ENCODE data around the gene CHRM3. TPM values are rescaled to one million over a fixed set of nuclear protein-coding genes. Genes with fewer than 3 reads are reported as not detected.

Gene CHRM3
- total RNA-seq, 4 donors from 2014 or later, result 48.8 to 177 (median 116) TPM

DNA sequence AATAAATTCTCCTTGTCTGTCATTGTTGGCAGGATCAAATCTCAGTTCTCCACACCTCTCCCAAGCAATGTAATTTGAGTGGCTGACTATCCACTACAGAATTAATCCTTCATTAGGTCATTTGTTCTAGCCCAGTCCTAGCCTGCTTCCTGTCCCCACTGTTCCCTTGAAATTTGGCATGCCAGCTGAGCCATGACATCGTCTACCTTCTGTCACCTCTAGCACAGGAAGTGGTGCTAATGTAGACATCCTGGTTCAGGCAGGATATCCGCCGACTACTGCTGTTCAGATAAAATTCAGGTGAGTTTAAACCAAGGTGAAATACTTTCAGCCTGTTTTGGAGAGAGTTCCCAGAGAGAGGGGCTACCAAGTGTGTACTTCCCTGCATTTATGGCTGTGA lies 5.9 kb downstream of the CHRM3 start:
- no peak for TF ChIP-seq POLR2AphosphoS5 (IDR thresholded peaks at IDR 0.05)
- TF ChIP-seq EP300 (IDR thresholded peaks at IDR 0.05), result no peak
- TF ChIP-seq, protein P1, sequence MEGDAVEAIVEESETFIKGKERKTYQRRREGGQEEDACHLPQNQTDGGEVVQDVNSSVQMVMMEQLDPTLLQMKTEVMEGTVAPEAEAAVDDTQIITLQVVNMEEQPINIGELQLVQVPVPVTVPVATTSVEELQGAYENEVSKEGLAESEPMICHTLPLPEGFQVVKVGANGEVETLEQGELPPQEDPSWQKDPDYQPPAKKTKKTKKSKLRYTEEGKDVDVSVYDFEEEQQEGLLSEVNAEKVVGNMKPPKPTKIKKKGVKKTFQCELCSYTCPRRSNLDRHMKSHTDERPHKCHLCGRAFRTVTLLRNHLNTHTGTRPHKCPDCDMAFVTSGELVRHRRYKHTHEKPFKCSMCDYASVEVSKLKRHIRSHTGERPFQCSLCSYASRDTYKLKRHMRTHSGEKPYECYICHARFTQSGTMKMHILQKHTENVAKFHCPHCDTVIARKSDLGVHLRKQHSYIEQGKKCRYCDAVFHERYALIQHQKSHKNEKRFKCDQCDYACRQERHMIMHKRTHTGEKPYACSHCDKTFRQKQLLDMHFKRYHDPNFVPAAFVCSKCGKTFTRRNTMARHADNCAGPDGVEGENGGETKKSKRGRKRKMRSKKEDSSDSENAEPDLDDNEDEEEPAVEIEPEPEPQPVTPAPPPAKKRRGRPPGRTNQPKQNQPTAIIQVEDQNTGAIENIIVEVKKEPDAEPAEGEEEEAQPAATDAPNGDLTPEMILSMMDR (IDR thresholded peaks at IDR 0.05), result no peak
- TF ChIP-seq POLR2A (IDR thresholded peaks at IDR 0.05), result no peak

DNA sequence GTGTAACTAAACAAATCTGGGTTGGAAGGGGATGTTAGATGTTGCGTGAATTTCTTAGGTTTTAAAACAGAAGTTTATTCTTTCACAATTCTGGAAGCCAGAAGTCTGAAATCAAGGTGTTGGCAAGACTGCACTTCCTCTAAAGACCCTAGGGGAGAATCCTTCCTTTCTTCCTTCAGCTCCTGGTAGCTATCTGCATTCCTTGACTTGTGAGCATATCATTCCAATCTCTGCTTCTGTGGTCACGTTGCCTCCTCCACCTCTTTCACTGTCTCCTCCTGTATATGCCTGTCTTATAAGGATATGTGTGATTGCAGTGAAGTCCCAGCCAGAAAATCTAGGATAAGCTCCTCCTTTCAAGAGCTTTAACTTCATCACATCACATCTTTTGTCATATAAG lies 7.7 kb downstream of the CHRM3 start:
- Histone ChIP-seq H3K4me3 (no peak overlapping the region), H3K27me3 (no peaks in the 10 kb centered on the region), H3K27ac (no peak overlapping the region), H3K9me3 (no peaks in the 10 kb centered on the region), H3K36me3 (no peaks in the 10 kb centered on the region), H3K4me1 (peaks cover 0 to 53% (median 8%) of the 10 kb centered on the region in 3 donors)
- TF ChIP-seq POLR2A (IDR thresholded peaks at IDR 0.05) (no peak), POLR2AphosphoS5 (IDR thresholded peaks at IDR 0.05) (no peak), EP300 (IDR thresholded peaks at IDR 0.05) (no peak)
- TF ChIP-seq, protein P1 (IDR thresholded peaks at IDR 0.05), result no peak
- WGBS, 2 donors (ENCODE audit: low coverage in 1 of 2), result 44 to 70% methylated on average over 2 of the region's 2 CpGs
- ATAC-seq, result no peak

More for the DNA sequence above, 5.9 kb downstream of the CHRM3 start:
- no peak overlapping the region for H3K4me3 ChIP-seq
- peaks cover 0 to 54% (median 8%) of the 10 kb centered on the region in 3 donors for H3K4me1 ChIP-seq
- H3K27ac ChIP-seq, result peak overlapping the region in 1 of 4 donors; percentile 5
- no peaks in the 10 kb centered on the region for H3K9me3 ChIP-seq
- WGBS, 2 donors (ENCODE audit: low coverage in 1 of 2), result 80% methylated on average over 1 of the region's 3 CpGs; no CpG with 5 or more reads in 1 of the 2 donors
- ATAC-seq, result no peak
- peaks cover 1% of the 10 kb centered on the region for H3K27me3 ChIP-seq
- H3K36me3 ChIP-seq, result no peaks in the 10 kb centered on the region

DNA sequence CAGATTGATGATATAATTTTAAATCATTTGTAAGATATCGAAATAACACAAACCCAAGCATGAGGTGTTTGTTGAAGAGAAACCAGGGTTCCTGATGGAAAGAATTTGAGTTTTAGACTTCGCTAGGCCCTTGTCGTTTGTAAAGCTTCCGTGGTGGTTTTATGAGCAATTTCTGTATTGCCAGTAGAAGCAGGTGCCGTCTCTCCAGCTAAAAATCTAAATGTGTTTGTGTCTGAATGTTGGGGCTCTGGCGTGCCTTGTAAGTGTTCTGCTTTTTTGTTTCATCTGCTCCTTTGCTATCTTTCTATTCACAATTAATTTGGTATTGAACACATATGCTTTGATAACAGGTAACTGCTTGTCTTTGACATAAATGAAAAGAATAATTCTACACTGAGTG lies 27.5 kb downstream of the CHRM3 start:
- H3K27me3 ChIP-seq, result no peaks in the 10 kb centered on the region
- no peak for ATAC-seq
- TF ChIP-seq, protein P1 (IDR thresholded peaks at IDR 0.05), result no peak
- no peak for TF ChIP-seq POLR2A (IDR thresholded peaks at IDR 0.05)
- no peaks in the 10 kb centered on the region for H3K9me3 ChIP-seq
- peak overlapping the region in 3 of 4 donors; percentile 49 to 69 (median 55) for H3K27ac ChIP-seq
- WGBS, 2 donors (ENCODE audit: low coverage in 1 of 2), result 17 to 27% methylated on average over 6 of the region's 6 CpGs
- H3K4me3 ChIP-seq, result no peak overlapping the region
- H3K4me1 ChIP-seq, result peaks cover 0 to 69% (median 0%) of the 10 kb centered on the region in 3 donors
- no peaks in the 10 kb centered on the region for H3K36me3 ChIP-seq

DNA sequence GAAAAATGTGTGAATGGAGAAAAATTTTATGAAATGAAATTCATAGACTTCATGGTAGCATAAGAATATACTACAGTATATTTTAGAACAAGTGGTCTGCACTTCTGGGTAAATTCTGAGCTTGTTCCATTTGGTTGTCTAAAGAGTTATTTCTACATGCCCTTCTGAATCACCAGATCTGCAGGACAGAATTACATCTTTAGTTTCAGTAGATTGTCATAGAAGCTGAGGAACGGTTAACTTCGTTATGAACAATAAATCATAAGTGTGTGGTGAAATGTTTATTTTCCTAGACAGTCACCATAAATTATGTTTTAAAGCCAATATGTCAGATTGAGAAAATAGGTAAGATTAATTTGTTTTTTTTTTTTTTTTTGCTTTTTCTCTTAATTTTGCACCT lies 30.9 kb downstream of the CHRM3 start:
- H3K4me1 ChIP-seq, result peaks cover 0 to 65% (median 4%) of the 10 kb centered on the region in 3 donors
- H3K9me3 ChIP-seq, result no peaks in the 10 kb centered on the region
- no peak overlapping the region for H3K4me3 ChIP-seq
- H3K27ac ChIP-seq, result peak overlapping the region in 2 of 4 donors; percentile 5 to 38
- no peak for ATAC-seq
- TF ChIP-seq POLR2AphosphoS5 (IDR thresholded peaks at IDR 0.05) (no peak), EP300 (IDR thresholded peaks at IDR 0.05) (no peak), POLR2A (IDR thresholded peaks at IDR 0.05) (no peak)
- TF ChIP-seq, protein P1 (IDR thresholded peaks at IDR 0.05), result no peak
- WGBS, 2 donors (ENCODE audit: low coverage in 1 of 2), result 35 to 41% methylated on average over 2 of the region's 2 CpGs
- no peaks in the 10 kb centered on the region for H3K27me3 ChIP-seq
- H3K36me3 ChIP-seq, result no peaks in the 10 kb centered on the region

DNA sequence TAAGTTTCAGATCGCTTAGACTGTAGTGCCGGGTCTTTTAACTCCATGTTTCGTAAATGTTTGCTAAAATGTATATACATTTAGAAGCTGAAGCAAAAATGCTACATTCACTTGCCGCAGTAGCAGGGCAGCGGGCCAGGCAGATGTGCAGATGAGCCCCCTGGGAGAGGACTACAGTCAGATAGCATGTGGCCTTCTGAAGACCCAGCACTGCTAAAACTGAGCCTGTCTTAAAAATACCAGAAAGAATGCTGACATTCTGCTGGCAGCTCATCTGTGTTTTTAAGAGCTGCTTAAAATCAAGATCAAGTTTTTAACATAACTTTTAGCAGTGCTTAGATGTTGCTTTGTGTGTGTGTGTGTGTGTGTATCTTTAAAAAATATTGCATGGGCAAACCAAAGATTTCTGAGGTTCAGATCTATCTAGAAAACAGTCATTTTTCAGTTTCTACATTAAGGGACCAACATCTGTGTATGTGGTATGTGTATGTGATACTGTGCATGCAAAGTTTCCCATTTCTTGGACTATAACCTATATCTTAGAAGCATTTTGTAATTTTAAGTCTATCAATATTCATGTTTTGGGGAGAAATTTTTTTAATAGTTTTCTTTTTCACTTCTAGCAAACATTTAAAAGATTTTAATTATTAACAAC lies 31.7 kb downstream of the CHRM3 start:
- Histone ChIP-seq H3K27me3 (no peaks in the 10 kb centered on the region), H3K27ac (peak overlapping the region in 2 of 4 donors; percentile 30 to 38), H3K9me3 (no peaks in the 10 kb centered on the region), H3K4me3 (no peak overlapping the region), H3K4me1 (peaks cover 0 to 73% (median 4%) of the 10 kb centered on the region in 3 donors), H3K36me3 (no peaks in the 10 kb centered on the region)
- no peak for ATAC-seq
- 43 to 97% methylated on average over 5 of the region's 5 CpGs for WGBS, 2 donors (ENCODE audit: low coverage in 1 of 2)
- TF ChIP-seq POLR2A (IDR thresholded peaks at IDR 0.05), result no peak

Measured in gastroesophageal sphincter (tissue), 4 donors.